ENCODE results near the gene NOSIP.

DNA sequence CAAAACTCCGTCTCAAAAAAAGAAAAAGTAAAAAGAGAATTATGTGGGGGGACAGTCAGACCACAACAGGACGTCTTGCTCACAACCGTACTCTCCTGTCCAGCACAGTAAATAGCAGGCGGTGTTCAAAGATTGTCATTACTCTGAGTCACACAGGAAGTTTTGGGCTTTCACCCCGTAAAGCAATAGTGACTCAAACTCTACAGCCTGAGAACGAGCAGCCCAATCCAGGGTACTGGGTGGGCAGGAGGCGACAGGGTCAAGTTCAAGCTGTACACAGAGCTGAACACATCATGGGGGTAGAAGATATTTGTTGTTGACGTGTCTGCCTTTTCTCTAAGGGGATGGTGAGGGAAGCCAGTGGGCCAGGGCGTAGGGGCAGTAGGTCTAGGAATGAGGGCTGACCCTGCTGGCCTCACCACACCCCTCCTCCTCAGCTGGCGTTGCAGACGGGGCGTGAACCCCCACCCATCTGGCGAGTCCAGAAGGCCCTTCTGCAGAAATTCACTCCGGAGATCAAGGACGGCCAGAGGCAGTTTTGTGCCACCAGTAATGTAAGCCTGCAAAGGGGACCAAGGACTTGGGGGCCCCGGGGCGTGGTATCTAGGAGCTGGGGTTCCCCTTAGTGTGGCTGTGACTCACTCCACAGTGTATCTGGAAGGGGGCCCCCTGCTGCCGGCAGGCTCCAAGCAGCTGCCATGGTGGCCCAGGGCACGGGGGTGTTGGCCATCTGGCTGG, 33.9 kb upstream of the NOSIP start:
- TF ChIP-seq, protein P1, sequence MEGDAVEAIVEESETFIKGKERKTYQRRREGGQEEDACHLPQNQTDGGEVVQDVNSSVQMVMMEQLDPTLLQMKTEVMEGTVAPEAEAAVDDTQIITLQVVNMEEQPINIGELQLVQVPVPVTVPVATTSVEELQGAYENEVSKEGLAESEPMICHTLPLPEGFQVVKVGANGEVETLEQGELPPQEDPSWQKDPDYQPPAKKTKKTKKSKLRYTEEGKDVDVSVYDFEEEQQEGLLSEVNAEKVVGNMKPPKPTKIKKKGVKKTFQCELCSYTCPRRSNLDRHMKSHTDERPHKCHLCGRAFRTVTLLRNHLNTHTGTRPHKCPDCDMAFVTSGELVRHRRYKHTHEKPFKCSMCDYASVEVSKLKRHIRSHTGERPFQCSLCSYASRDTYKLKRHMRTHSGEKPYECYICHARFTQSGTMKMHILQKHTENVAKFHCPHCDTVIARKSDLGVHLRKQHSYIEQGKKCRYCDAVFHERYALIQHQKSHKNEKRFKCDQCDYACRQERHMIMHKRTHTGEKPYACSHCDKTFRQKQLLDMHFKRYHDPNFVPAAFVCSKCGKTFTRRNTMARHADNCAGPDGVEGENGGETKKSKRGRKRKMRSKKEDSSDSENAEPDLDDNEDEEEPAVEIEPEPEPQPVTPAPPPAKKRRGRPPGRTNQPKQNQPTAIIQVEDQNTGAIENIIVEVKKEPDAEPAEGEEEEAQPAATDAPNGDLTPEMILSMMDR (conservative IDR thresholded peaks at IDR 0.05; ENCODE audit: low read depth, low read length): peak; percentile 27; the same call in 1 of the 2 replicates
- TF ChIP-seq, protein P2, sequence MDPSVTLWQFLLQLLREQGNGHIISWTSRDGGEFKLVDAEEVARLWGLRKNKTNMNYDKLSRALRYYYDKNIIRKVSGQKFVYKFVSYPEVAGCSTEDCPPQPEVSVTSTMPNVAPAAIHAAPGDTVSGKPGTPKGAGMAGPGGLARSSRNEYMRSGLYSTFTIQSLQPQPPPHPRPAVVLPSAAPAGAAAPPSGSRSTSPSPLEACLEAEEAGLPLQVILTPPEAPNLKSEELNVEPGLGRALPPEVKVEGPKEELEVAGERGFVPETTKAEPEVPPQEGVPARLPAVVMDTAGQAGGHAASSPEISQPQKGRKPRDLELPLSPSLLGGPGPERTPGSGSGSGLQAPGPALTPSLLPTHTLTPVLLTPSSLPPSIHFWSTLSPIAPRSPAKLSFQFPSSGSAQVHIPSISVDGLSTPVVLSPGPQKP (IDR thresholded peaks at IDR 0.05; ENCODE audit: borderline replicate concordance, low read depth, low read length): no peak
- TF ChIP-seq RAD21 (IDR thresholded peaks at IDR 0.05; ENCODE audit: low read length) (0 out of 2 replicates have a peak, but pooled peaks have one; percentile 17), POLR2A (IDR thresholded peaks at IDR 0.05; ENCODE audit: low read depth, low read length) (no peak), RFX5 (IDR thresholded peaks at IDR 0.05; ENCODE audit: low read depth, low read length) (no peak), CHD1 (IDR thresholded peaks at IDR 0.05; ENCODE audit: low read depth, low read length) (no peak), MAFK (IDR thresholded peaks at IDR 0.05; ENCODE audit: low read depth, low read length) (no peak), MXI1 (IDR thresholded peaks at IDR 0.05; ENCODE audit: borderline replicate concordance, low read depth, low read length) (no peak), CEBPB (IDR thresholded peaks at IDR 0.05; ENCODE audit: low read depth, low read length) (peak; percentile 63; the same call in 1 of the 2 replicates)
- TF ChIP-seq, protein P3, sequence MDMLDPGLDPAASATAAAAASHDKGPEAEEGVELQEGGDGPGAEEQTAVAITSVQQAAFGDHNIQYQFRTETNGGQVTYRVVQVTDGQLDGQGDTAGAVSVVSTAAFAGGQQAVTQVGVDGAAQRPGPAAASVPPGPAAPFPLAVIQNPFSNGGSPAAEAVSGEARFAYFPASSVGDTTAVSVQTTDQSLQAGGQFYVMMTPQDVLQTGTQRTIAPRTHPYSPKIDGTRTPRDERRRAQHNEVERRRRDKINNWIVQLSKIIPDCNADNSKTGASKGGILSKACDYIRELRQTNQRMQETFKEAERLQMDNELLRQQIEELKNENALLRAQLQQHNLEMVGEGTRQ (IDR thresholded peaks at IDR 0.05; ENCODE audit: low read depth, low read length): no peak

Data from IMR-90 (cell line).